Rectal smooth muscle tissue (tissue), 1 donor: ENCODE measurements around the gene FTO.
"Not testable (repeated sequence)": the region's sequence is repeated elsewhere in the genome, so short reads cannot be mapped to it uniquely, and the experiment has no call there.

Experiments
- H3K27ac ChIP-seq: one replicate; pipeline ENCODE4 v1.7.0; 2013; ENCODE audit warnings: low read depth, low read length, inconsistent platforms
- H3K27me3 ChIP-seq: one replicate; pipeline ENCODE4 v1.7.0; 2013; ENCODE audit warnings: low read length; ENCODE audit not compliant: control insufficient read depth, insufficient read depth
- H3K36me3 ChIP-seq: one replicate; pipeline ENCODE4 v1.7.0; 2013; ENCODE audit warnings: low read length; ENCODE audit not compliant: control insufficient read depth, insufficient read depth
- H3K4me1 ChIP-seq: one replicate; pipeline ENCODE4 v1.7.0; 2013; ENCODE audit warnings: low read length; ENCODE audit not compliant: control insufficient read depth, insufficient read depth
- H3K4me3 ChIP-seq: one replicate; pipeline ENCODE4 v1.7.0; 2013; ENCODE audit warnings: low read length
- H3K9ac ChIP-seq: one replicate; pipeline ENCODE4 v1.7.0; 2013; ENCODE audit warnings: low read length

FTO gene

GRCh38 chr16:53846549-53846948 is 142.6 kb downstream of the FTO start:
- H3K27ac ChIP-seq, H3K4me3 ChIP-seq, H3K36me3 ChIP-seq, H3K4me1 ChIP-seq, H3K27me3 ChIP-seq, H3K9ac ChIP-seq: not testable (repeated sequence)

- H3K27me3 ChIP-seq, result no peaks in the 10 kb centered on the region
- no peaks in the 10 kb centered on the region for H3K4me1 ChIP-seq
- no peak overlapping the region for H3K27ac ChIP-seq
- no peak overlapping the region for H3K4me3 ChIP-seq
- no peak overlapping the region for H3K9ac ChIP-seq
- no peaks in the 10 kb centered on the region for H3K36me3 ChIP-seq
Observed at GRCh38 chr16:53846971-53847370, 143.0 kb downstream of the FTO start.

GRCh38 chr16:53848277-53848942 is 144.5 kb downstream of the FTO start:
- no peak overlapping the region for H3K4me3 ChIP-seq
- no peak overlapping the region for H3K9ac ChIP-seq
- H3K36me3 ChIP-seq, result no peaks in the 10 kb centered on the region
- no peaks in the 10 kb centered on the region for H3K4me1 ChIP-seq
- no peak overlapping the region for H3K27ac ChIP-seq
- H3K27me3 ChIP-seq, result no peaks in the 10 kb centered on the region

- H3K27me3 ChIP-seq, result no peaks in the 10 kb centered on the region
- H3K27ac ChIP-seq, result no peak overlapping the region
- no peak overlapping the region for H3K9ac ChIP-seq
- no peaks in the 10 kb centered on the region for H3K4me1 ChIP-seq
- H3K4me3 ChIP-seq, result no peak overlapping the region
- H3K36me3 ChIP-seq, result no peaks in the 10 kb centered on the region
Observed at GRCh38 chr16:53848950-53849349, 145.0 kb downstream of the FTO start.

- Histone ChIP-seq H3K4me3 (no peak overlapping the region), H3K9ac (no peak overlapping the region), H3K36me3 (no peaks in the 10 kb centered on the region), H3K27ac (no peak overlapping the region), H3K4me1 (no peaks in the 10 kb centered on the region), H3K27me3 (no peaks in the 10 kb centered on the region)
Observed at GRCh38 chr16:53849585-53849984, 145.6 kb downstream of the FTO start.

GRCh38 chr16:53849994-53850393 is 146.0 kb downstream of the FTO start:
- Histone ChIP-seq H3K27ac (no peak overlapping the region), H3K9ac (no peak overlapping the region), H3K27me3 (no peaks in the 10 kb centered on the region), H3K36me3 (no peaks in the 10 kb centered on the region), H3K4me1 (no peaks in the 10 kb centered on the region), H3K4me3 (no peak overlapping the region)

- H3K4me1 ChIP-seq, result no peaks in the 10 kb centered on the region
- no peak overlapping the region for H3K27ac ChIP-seq
- H3K36me3 ChIP-seq, result no peaks in the 10 kb centered on the region
- no peak overlapping the region for H3K4me3 ChIP-seq
- H3K9ac ChIP-seq, result no peak overlapping the region
- no peaks in the 10 kb centered on the region for H3K27me3 ChIP-seq
Observed at GRCh38 chr16:53852678-53853077, 148.7 kb downstream of the FTO start.

GRCh38 chr16:53855056-53855455 is 151.1 kb downstream of the FTO start:
- no peaks in the 10 kb centered on the region for H3K36me3 ChIP-seq
- H3K4me3 ChIP-seq, result no peak overlapping the region
- H3K4me1 ChIP-seq, result no peaks in the 10 kb centered on the region
- no peak overlapping the region for H3K27ac ChIP-seq
- no peak overlapping the region for H3K9ac ChIP-seq
- H3K27me3 ChIP-seq, result no peaks in the 10 kb centered on the region

GRCh38 chr16:53855511-53855910 is 151.6 kb downstream of the FTO start:
- Histone ChIP-seq H3K9ac (no peak overlapping the region), H3K36me3 (no peaks in the 10 kb centered on the region), H3K4me3 (no peak overlapping the region), H3K27ac (no peak overlapping the region), H3K4me1 (no peaks in the 10 kb centered on the region), H3K27me3 (no peaks in the 10 kb centered on the region)

- no peaks in the 10 kb centered on the region for H3K36me3 ChIP-seq
- H3K9ac ChIP-seq, result no peak overlapping the region
- H3K4me3 ChIP-seq, result no peak overlapping the region
- H3K4me1 ChIP-seq, result no peaks in the 10 kb centered on the region
- no peaks in the 10 kb centered on the region for H3K27me3 ChIP-seq
- H3K27ac ChIP-seq, result no peak overlapping the region
Observed at GRCh38 chr16:53859995-53860540, 156.1 kb downstream of the FTO start.

GRCh38 chr16:53863861-53864260 is 159.9 kb downstream of the FTO start:
- Histone ChIP-seq H3K27ac (no peak overlapping the region), H3K4me3 (no peak overlapping the region), H3K36me3 (no peaks in the 10 kb centered on the region), H3K4me1 (no peaks in the 10 kb centered on the region), H3K9ac (no peak overlapping the region), H3K27me3 (no peaks in the 10 kb centered on the region)

GRCh38 chr16:53864819-53865493 is 161.0 kb downstream of the FTO start:
- no peak overlapping the region for H3K9ac ChIP-seq
- no peaks in the 10 kb centered on the region for H3K4me1 ChIP-seq
- H3K4me3 ChIP-seq, result no peak overlapping the region
- H3K27ac ChIP-seq, result no peak overlapping the region
- H3K27me3 ChIP-seq, result no peaks in the 10 kb centered on the region
- no peaks in the 10 kb centered on the region for H3K36me3 ChIP-seq

- Histone ChIP-seq H3K27me3 (no peaks in the 10 kb centered on the region), H3K36me3 (no peaks in the 10 kb centered on the region), H3K4me3 (no peak overlapping the region), H3K9ac (no peak overlapping the region), H3K27ac (no peak overlapping the region), H3K4me1 (no peaks in the 10 kb centered on the region)
Observed at GRCh38 chr16:53865494-53865863, 161.5 kb downstream of the FTO start.
